ENCODE measurements around the gene TNNT2. TPM values are rescaled to one million over a fixed set of nuclear protein-coding genes. Genes with fewer than 3 reads are reported as not detected.

TNNT2 gene
- total and polyA plus RNA-seq, 2 of the 13 experiments (the other 11 are each of a cell fraction or from before 2014, with no cell fraction given): 0.20 to 0.63 TPM

DNA sequence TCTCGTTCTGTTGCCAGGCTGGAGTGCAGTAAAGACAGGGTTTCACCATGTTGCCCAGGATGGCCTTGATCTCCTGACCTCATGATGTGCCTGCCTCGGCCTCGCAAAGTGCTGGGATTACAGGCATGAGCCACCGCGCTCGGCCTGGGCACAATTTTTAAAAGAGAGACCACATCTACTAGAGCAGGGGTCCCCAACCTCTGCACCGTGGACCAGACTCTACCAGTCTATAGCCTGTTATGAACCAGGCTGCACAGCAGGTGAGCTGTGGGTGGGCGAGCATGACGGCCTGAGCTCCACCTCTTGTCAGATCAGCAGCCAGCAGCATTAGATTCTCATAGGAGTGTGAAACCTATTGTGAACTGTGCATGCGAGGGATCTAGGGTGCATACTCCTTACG lies 20.8 kb downstream of the TNNT2 start:
- intact Hi-C loops (cut with micrococcal nuclease; ENCODE audit: unreplicated experiment) (no loop called here), in situ Hi-C loops (cut with HindIII; ENCODE audit: extremely low pct_ligation_motif_present, low pct_unique_long_range_greater_than_20kb) (no loop called here)
- DNase-seq (ENCODE audit: low spot score) (no peak), FAIRE-seq (no peak), ATAC-seq (no peak)
- no peak overlapping the region for H2AFZ ChIP-seq (ENCODE audit: low read length)
- no peak for TF ChIP-seq ZNF547 (CRISPR knock-in tag; IDR thresholded peaks at IDR 0.05)
- TF ChIP-seq ATF7-NPFF (CRISPR knock-in tag; IDR thresholded peaks at IDR 0.05; ENCODE audit: low read depth): no peak
- TF ChIP-seq NFYB (CRISPR knock-in tag; IDR thresholded peaks at IDR 0.05): no peak
- TF ChIP-seq SNAI1 (CRISPR knock-in tag; IDR thresholded peaks at IDR 0.05; ENCODE audit: borderline replicate concordance): no peak
- no peak overlapping the region for H3K4me2 ChIP-seq (ENCODE audit: low read depth, low read length)
- ChIA-PET POLR2A (interaction anchor here (0.7 kb wide), 1 partner anchor 129 kb away, joined by 3 read pairs; no protein-coding TSS in a partner anchor), CTCF (ENCODE audit: low intra/inter-chr PET ratio, low total read pairs) (no interaction called here)
- no peaks in the 10 kb centered on the region for H4K20me1 ChIP-seq (ENCODE audit: insufficient read depth, low read length)
- H3K4me1 ChIP-seq (ENCODE audit: insufficient read depth, low read length): no peaks in the 10 kb centered on the region
- BruUV-seq (replicated peaks): no TSS peak
- peaks cover 2 to 26% of the 10 kb centered on the region in 2 experiments for H3K27me3 ChIP-seq (ENCODE audit: control insufficient read depth in 1 of 2, insufficient read depth in 2 of 2, low read length in 2 of 2)
- WGBS (ENCODE audit: low lambda C conversion rate): 0% methylated on average over 11 of the region's 11 CpGs
- no peaks in the 10 kb centered on the region for H3K79me2 ChIP-seq (ENCODE audit: insufficient read depth, low read length)
- H3K36me3 ChIP-seq (replicated peaks in 1 of 2; ENCODE audit: control insufficient read depth in 1 of 2, insufficient read depth in 2 of 2, low read length in 2 of 2): no peaks in the 10 kb centered on the region
- no peaks in the 10 kb centered on the region for H3K9me3 ChIP-seq (ENCODE audit: low read length)
- no peak overlapping the region for H3K4me3 ChIP-seq (replicated peaks in 1 of 3; ENCODE audit: insufficient read depth in 1 of 3, low read depth in 2 of 3, low read length in 3 of 3)
- no peak overlapping the region for H3K27ac ChIP-seq (ENCODE audit: extremely low read length, insufficient read depth, low read length)
- H3K9ac ChIP-seq (ENCODE audit: insufficient read depth, low read depth, low read length): no peak overlapping the region

DNA sequence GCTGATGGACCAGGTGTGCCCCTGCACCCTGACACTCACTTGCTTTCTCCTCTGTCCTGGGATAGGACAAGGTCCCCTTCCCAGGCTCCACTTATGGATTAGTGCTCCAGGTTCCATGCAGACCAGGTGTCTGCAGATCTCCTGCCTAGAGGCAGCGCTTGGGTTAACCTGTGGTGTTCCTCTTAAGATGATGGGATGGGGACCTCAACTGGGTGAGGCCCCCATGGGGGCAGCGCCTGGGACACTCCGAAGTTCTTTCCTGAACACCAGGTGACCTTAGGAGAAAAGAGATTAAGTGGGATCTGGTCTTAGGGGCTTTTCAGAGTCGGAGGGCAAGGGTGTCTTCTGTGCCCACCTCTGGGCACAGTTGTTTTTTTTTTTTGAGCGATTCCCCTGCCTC lies 21.2 kb downstream of the TNNT2 start:
- Histone ChIP-seq H3K79me2 (ENCODE audit: insufficient read depth, low read length) (no peaks in the 10 kb centered on the region), H3K36me3 (replicated peaks in 1 of 2; ENCODE audit: control insufficient read depth in 1 of 2, insufficient read depth in 2 of 2, low read length in 2 of 2) (no peaks in the 10 kb centered on the region), H3K4me1 (ENCODE audit: insufficient read depth, low read length) (no peaks in the 10 kb centered on the region), H3K4me3 (replicated peaks in 1 of 3; ENCODE audit: insufficient read depth in 1 of 3, low read depth in 2 of 3, low read length in 3 of 3) (no peak overlapping the region), H3K4me2 (ENCODE audit: low read depth, low read length) (no peak overlapping the region), H3K27ac (ENCODE audit: extremely low read length, insufficient read depth, low read length) (no peak overlapping the region), H4K20me1 (ENCODE audit: insufficient read depth, low read length) (no peaks in the 10 kb centered on the region), H3K9ac (ENCODE audit: insufficient read depth, low read depth, low read length) (no peak overlapping the region), H3K9me3 (ENCODE audit: low read length) (no peaks in the 10 kb centered on the region), H2AFZ (ENCODE audit: low read length) (no peak overlapping the region), H3K27me3 (ENCODE audit: control insufficient read depth in 1 of 2, insufficient read depth in 2 of 2, low read length in 2 of 2) (peaks cover 2 to 26% of the 10 kb centered on the region in 2 experiments)
- TF ChIP-seq CEBPG (CRISPR knock-in tag; IDR thresholded peaks at IDR 0.05): no peak
- TF ChIP-seq, protein P1, sequence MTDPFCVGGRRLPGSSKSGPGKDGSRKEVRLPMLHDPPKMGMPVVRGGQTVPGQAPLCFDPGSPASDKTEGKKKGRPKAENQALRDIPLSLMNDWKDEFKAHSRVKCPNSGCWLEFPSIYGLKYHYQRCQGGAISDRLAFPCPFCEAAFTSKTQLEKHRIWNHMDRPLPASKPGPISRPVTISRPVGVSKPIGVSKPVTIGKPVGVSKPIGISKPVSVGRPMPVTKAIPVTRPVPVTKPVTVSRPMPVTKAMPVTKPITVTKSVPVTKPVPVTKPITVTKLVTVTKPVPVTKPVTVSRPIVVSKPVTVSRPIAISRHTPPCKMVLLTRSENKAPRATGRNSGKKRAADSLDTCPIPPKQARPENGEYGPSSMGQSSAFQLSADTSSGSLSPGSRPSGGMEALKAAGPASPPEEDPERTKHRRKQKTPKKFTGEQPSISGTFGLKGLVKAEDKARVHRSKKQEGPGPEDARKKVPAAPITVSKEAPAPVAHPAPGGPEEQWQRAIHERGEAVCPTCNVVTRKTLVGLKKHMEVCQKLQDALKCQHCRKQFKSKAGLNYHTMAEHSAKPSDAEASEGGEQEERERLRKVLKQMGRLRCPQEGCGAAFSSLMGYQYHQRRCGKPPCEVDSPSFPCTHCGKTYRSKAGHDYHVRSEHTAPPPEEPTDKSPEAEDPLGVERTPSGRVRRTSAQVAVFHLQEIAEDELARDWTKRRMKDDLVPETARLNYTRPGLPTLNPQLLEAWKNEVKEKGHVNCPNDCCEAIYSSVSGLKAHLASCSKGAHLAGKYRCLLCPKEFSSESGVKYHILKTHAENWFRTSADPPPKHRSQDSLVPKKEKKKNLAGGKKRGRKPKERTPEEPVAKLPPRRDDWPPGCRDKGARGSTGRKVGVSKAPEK (CRISPR knock-in tag; IDR thresholded peaks at IDR 0.05; ENCODE audit: borderline replicate concordance): no peak
- TF ChIP-seq CBX1 (IDR thresholded peaks at IDR 0.05; ENCODE audit: low read depth): no peak
- no peak for TF ChIP-seq GATA4 (IDR thresholded peaks at IDR 0.05; ENCODE audit: borderline replicate concordance, low read depth)
- no peak for TF ChIP-seq ZNF761 (CRISPR knock-in tag; conservative IDR thresholded peaks at IDR 0.05)
- no peak for TF ChIP-seq KDM2A (CRISPR knock-in tag; IDR thresholded peaks at IDR 0.05; ENCODE audit: borderline replicate concordance, low read depth)
- no peak for TF ChIP-seq NFE2L1 (CRISPR knock-in tag; IDR thresholded peaks at IDR 0.05; ENCODE audit: borderline replicate concordance)
- in situ Hi-C loops (cut with HindIII; ENCODE audit: extremely low pct_ligation_motif_present, low pct_unique_long_range_greater_than_20kb) (no loop called here), intact Hi-C loops (cut with micrococcal nuclease; ENCODE audit: unreplicated experiment) (no loop called here)
- POLR2A ChIA-PET: interaction anchor here (0.7 kb wide), 1 partner anchor 129 kb away, joined by 3 read pairs; no protein-coding TSS in a partner anchor
- CTCF ChIA-PET (ENCODE audit: low intra/inter-chr PET ratio, low total read pairs): no interaction called here
- WGBS (ENCODE audit: low lambda C conversion rate): 6% methylated on average over 3 of the region's 5 CpGs
- BruUV-seq (replicated peaks): no TSS peak
- ATAC-seq: no peak
- DNase-seq (ENCODE audit: low spot score): no peak
- FAIRE-seq: no peak
